Adrenal gland (tissue), 12 donors: ENCODE results near the gene NDUFAF8. TPM values are rescaled to one million over a fixed set of nuclear protein-coding genes. Genes with fewer than 3 reads are reported as not detected.

Experiments
- DNase-seq, 7 donors: peaks; one replicate each; pipeline ENCODE4 v3.0.0-alpha.2; 2019 to 2020
- H3K27ac ChIP-seq, 5 donors: fragments of 200-600 bp; sonication (generic) in 4 of 5; 1 replicate in 3 of 5; 2 replicates in 2 of 5; pipeline versions ENCODE4 v1.5.1 to v1.8.0; 2016 to 2020; ENCODE audit warnings: mild to moderate bottlenecking in 1 of 5
- H3K27me3 ChIP-seq: fragments of 200-600 bp; 2 replicates; pipeline ENCODE4 v1.8.0; 2021
- H3K36me3 ChIP-seq, 2 donors: fragments of 200-600 bp; replicated peaks in 1 of 2; 1 replicate in 1 of 2; 2 replicates in 1 of 2; pipeline versions ENCODE4 v1.5.1 to v1.8.0; 2018 to 2022
- H3K4me1 ChIP-seq, 2 donors: fragments of 200-600 bp; replicated peaks in 1 of 2; 1 replicate in 1 of 2; 2 replicates in 1 of 2; pipeline versions ENCODE4 v1.5.1 to v1.8.0; 2018 to 2021
- H3K4me3 ChIP-seq, 4 donors: fragments of 200-600 bp; sonication (generic) in 3 of 4; one replicate each; pipeline ENCODE4 v1.5.1; 2016 to 2018
- H3K9me3 ChIP-seq, 3 donors: fragments of 200-600 bp; sonication (generic) in 1 of 3; replicated peaks in 1 of 3; 1 replicate in 2 of 3; 2 replicates in 1 of 3; pipeline versions ENCODE4 v1.5.1 to v1.8.0; 2016 to 2021
- CTCF ChIP-seq, 6 experiments: fragments of 450-650 bp in 4 of 6; fragments of 200-600 bp in 2 of 6; sonication (generic) in 1 of 6; IDR thresholded peaks; 1 replicate in 5 of 6; 2 replicates in 1 of 6; pipeline versions ENCODE4 v1.5.1 to v1.8.0; 2016 to 2021; ENCODE audit warnings: antibody characterized with exemption in 6 of 6, mild to moderate bottlenecking in 2 of 6, moderate library complexity in 1 of 6
- POLR2A ChIP-seq, 2 donors: fragments of 450-650 bp; IDR thresholded peaks; one replicate each; pipeline ENCODE4 v1.6.1; 2017; ENCODE audit warnings: antibody characterized with exemption in 2 of 2, mild to moderate bottlenecking in 2 of 2, moderate library complexity in 1 of 2
- WGBS, 4 donors: extraction: QIAGEN DNeasy Blood & Tissue Kit in 2 of 4; methylation state at CpG; one replicate each; pipeline versions ENCODE4 v1.1.5 to v1.1.7; 2013 to 2017; 5-methylcytosine and 5-hydroxymethylcytosine counted together
- intact Hi-C, 2 donors: fragments of 100-400 bp; cut with DNase I; formaldehyde crosslinking; loops; one replicate each; pipeline versions ENCODE4 v1.14.1 to v1.15.0; 2022 to 2023
- polyA plus RNA-seq, 3 donors: library from polyadenylated mRNA; stranded (reverse); fragments of 200-250 nt in 2 of 3; fragments of 350-450 nt in 1 of 3; fragmentation: Illumina TruSeq in 1 of 3; extraction: RNeasy Lipid Tissue Mini Kit (QIAGEN cat#74804) in 1 of 3; gene quantifications; one replicate each; pipeline ENCODE4 v1.2.3, GENCODE V29; 2013 to 2014
- total RNA-seq, 9 donors: library from RNA; depleted of rRNA in 4 of 9; stranded (reverse); fragments of >200 nt in 4 of 9; fragments of 120-200 nt in 1 of 9; fragmentation: NEBNext Ultra II Directional in 1 of 9; extraction: Animal tissue kit (Norgen Biotek cat#: 25700) in 1 of 9; gene quantifications; one replicate each; pipeline versions ENCODE4 v1.1.0 to v1.2.4, GENCODE V29; 2013 to 2023
- donor health status: healthy with polysubstance abuse.
- donor health status: Bipolar disorder and iron deficiency.
- donor health status: DM: yes; HTN: yes; CAD: no.
- donor health status: DM: no; HTN: no; CAD: no.
- donor health status: DM: no; HTN: no; CAD: no.
- donor health status: DM: yes; HTN: yes; CAD: no.

NDUFAF8 gene
- total and polyA plus RNA-seq, 12 donors = 25.3 to 106 (median 49.6) TPM

GRCh38 chr17:81261582-81262336 lies 22.6 kb downstream of the NDUFAF8 start:
- intact Hi-C loops = no loop called here
- no peak overlapping the region for H3K27ac ChIP-seq
- H3K9me3 ChIP-seq = no peaks in the 10 kb centered on the region
- DNase-seq = no peak
- no peaks in the 10 kb centered on the region for H3K27me3 ChIP-seq
- 90 to 97% (median 93%) methylated on average over 25 to 36 of the region's 36 CpGs for WGBS, 4 donors
- TF ChIP-seq POLR2A (IDR thresholded peaks at IDR 0.05) (no peak), CTCF (IDR thresholded peaks at IDR 0.05) (no peak)
- no peaks in the 10 kb centered on the region for H3K4me1 ChIP-seq
- no peak overlapping the region for H3K4me3 ChIP-seq
- H3K36me3 ChIP-seq = peaks cover 0 to 81% of the 10 kb centered on the region in 2 donors

- intact Hi-C loops = no loop called here
- Histone ChIP-seq H3K4me1 (peaks cover 9 to 10% of the 10 kb centered on the region in 2 donors), H3K27ac (no peak overlapping the region), H3K36me3 (peaks cover 0 to 65% of the 10 kb centered on the region in 2 donors), H3K9me3 (no peaks in the 10 kb centered on the region), H3K27me3 (no peaks in the 10 kb centered on the region), H3K4me3 (no peak overlapping the region)
- WGBS, 4 donors = 91 to 97% (median 94%) methylated on average over 12 to 40 of the region's 40 CpGs
- TF ChIP-seq POLR2A (IDR thresholded peaks at IDR 0.05) (no peak), CTCF (IDR thresholded peaks at IDR 0.05) (no peak)
- no peak for DNase-seq
Observed at GRCh38 chr17:81263371-81264181, 24.5 kb downstream of the NDUFAF8 start.

- Histone ChIP-seq H3K27me3 (no peaks in the 10 kb centered on the region), H3K4me3 (no peak overlapping the region), H3K27ac (no peak overlapping the region), H3K9me3 (no peaks in the 10 kb centered on the region), H3K4me1 (peaks cover 9 to 10% of the 10 kb centered on the region in 2 donors), H3K36me3 (peaks cover 0 to 64% of the 10 kb centered on the region in 2 donors)
- 85 to 96% (median 95%) methylated on average over 4 to 12 of the region's 12 CpGs for WGBS, 4 donors
- no peak for TF ChIP-seq CTCF (IDR thresholded peaks at IDR 0.05)
- TF ChIP-seq POLR2A (IDR thresholded peaks at IDR 0.05) = no peak
- DNase-seq = no peak
- intact Hi-C loops = no loop called here
Observed at GRCh38 chr17:81264640-81265039, 25.5 kb downstream of the NDUFAF8 start.

GRCh38 chr17:81265576-81265975 lies 26.5 kb downstream of the NDUFAF8 start:
- WGBS, 4 donors = 97 to 99% (median 97%) methylated on average over 12 to 22 of the region's 22 CpGs
- Histone ChIP-seq H3K27ac (no peak overlapping the region), H3K27me3 (no peaks in the 10 kb centered on the region), H3K4me3 (no peak overlapping the region), H3K9me3 (no peaks in the 10 kb centered on the region), H3K4me1 (peaks cover 9 to 10% of the 10 kb centered on the region in 2 donors), H3K36me3 (peaks cover 0 to 65% of the 10 kb centered on the region in 2 donors)
- TF ChIP-seq CTCF (IDR thresholded peaks at IDR 0.05) = no peak
- no peak for TF ChIP-seq POLR2A (IDR thresholded peaks at IDR 0.05)
- intact Hi-C loops = no loop called here
- no peak for DNase-seq
